K562 (cell line): ENCODE results near the gene EXOSC2. TPM values are rescaled to one million over a fixed set of nuclear protein-coding genes. Genes with fewer than 3 reads are reported as not detected.

Experiments
- DPF2 ChIP-seq: fragments of 450-650 bp; IDR thresholded peaks from 2 replicates; pipeline ENCODE4 v1.6.1; 2016
- FOXK1 ChIP-seq: sonication (generic); formaldehyde crosslinking; IDR thresholded peaks from 2 replicates; pipeline ENCODE4 v1.8.0; 2022; ENCODE audit warnings: missing genetic modification reagents, mild to moderate bottlenecking, borderline replicate concordance
- GATA2 ChIP-seq: sonication (generic); formaldehyde crosslinking; IDR thresholded peaks from 2 replicates; pipeline ENCODE4 v1.4.0; 2020; ENCODE audit warnings: mild to moderate bottlenecking, missing genetic modification reagents
- NFE2 ChIP-seq: IDR thresholded peaks from 2 replicates; pipeline ENCODE4 v1.6.1; 2014; ENCODE audit warnings: antibody characterized with exemption, low read depth
- POLR2AphosphoS2 ChIP-seq: IDR thresholded peaks from 2 replicates; pipeline ENCODE4 v1.6.1; 2012; ENCODE audit warnings: low read length, improper control_type of control experiment
- POLR2B ChIP-seq: fragments of 450-650 bp; IDR thresholded peaks from 2 replicates; pipeline ENCODE4 v1.6.1; 2018; ENCODE audit warnings: low read depth; ENCODE audit not compliant: partially characterized antibody
- POLR2H ChIP-seq: IDR thresholded peaks from 2 replicates; pipeline ENCODE4 v1.6.1; 2016; ENCODE audit warnings: missing genetic modification characterization, low read depth, mild to moderate bottlenecking, control low read depth, missing compliant biosample characterization, moderate library complexity
- RBFOX2 ChIP-seq: fragments of 200-400 bp; formaldehyde crosslinking; IDR thresholded peaks from 2 replicates; pipeline ENCODE4 v1.6.1; 2017; ENCODE audit warnings: low read depth, mild to moderate bottlenecking, low read length, moderate library complexity
- SIN3A ChIP-seq, 2 experiments: fragments of 150-350 bp in 1 of 2; IDR thresholded peaks; 2 replicates each; pipeline ENCODE4 v1.6.1; 2011 to 2016; ENCODE audit warnings: borderline replicate concordance in 2 of 2, low read depth in 2 of 2, low read length in 2 of 2, mild to moderate bottlenecking in 2 of 2, moderate library complexity in 2 of 2; ENCODE audit not compliant: control insufficient read depth in 1 of 2
- ZBTB17 ChIP-seq: fragments of 450-650 bp; formaldehyde crosslinking; IDR thresholded peaks from 2 replicates; pipeline ENCODE4 v1.4.0; 2020; ENCODE audit warnings: mild to moderate bottlenecking
- ZNF583 ChIP-seq: fragments of 250-450 bp; sonication (Bioruptor Pico); IDR thresholded peaks from 2 replicates; pipeline ENCODE4 v1.4.0; 2020
- polyA plus RNA-seq, 8 experiments: library from polyadenylated mRNA; depleted of rRNA in 4 of 8; stranded (reverse) in 5 of 8; unstranded in 3 of 8; fragments of >200 nt; fragmentation: Nextera tagmentation in 2 of 8; fragmentation: Illumina TruSeq in 1 of 8; extraction: Ambion mirVana in 2 of 8; extraction: Trizol in 1 of 8; gene quantifications; 2 replicates each; pipeline versions ENCODE4 v1.2.1 to v1.2.3, GENCODE V29; 2011 to 2014; ENCODE audit warnings: inconsistent platforms in 1 of 8, missing spikeins in 1 of 8
- total RNA-seq, 7 experiments: library from RNA; depleted of rRNA in 6 of 7; stranded (reverse); fragments of >200 nt in 6 of 7; fragmentation: Illumina TruSeq in 2 of 7; extraction: Trizol in 2 of 7; gene quantifications; 2 replicates each; pipeline versions ENCODE4 v1.2.1 to v1.2.3, GENCODE V29; 2011 to 2021; ENCODE audit warnings: low replicate concordance in 1 of 7
- TF ChIP-seq, protein P1 (sequence below), 2 experiments: fragments of 450-650 bp; IDR thresholded peaks; 2 replicates each; pipeline ENCODE4 v1.6.1; 2016; ENCODE audit warnings: mild to moderate bottlenecking in 2 of 2, borderline replicate concordance in 1 of 2, low read depth in 1 of 2, moderate library complexity in 1 of 2
- TF ChIP-seq, protein P2 (sequence below), 2 experiments: fragments of 450-650 bp; IDR thresholded peaks; 2 replicates each; pipeline ENCODE4 v1.6.1; 2016
- TF ChIP-seq, protein P3 (sequence below): IDR thresholded peaks from 2 replicates; pipeline ENCODE4 v1.6.1; 2016; ENCODE audit warnings: missing genetic modification characterization, missing compliant biosample characterization

EXOSC2 gene
- total and polyA plus RNA-seq, 9 of the 15 experiments (the other 6 are each of a cell fraction or from before 2014, with no cell fraction given) = 46.0 to 101 (median 77.6) TPM

DNA sequence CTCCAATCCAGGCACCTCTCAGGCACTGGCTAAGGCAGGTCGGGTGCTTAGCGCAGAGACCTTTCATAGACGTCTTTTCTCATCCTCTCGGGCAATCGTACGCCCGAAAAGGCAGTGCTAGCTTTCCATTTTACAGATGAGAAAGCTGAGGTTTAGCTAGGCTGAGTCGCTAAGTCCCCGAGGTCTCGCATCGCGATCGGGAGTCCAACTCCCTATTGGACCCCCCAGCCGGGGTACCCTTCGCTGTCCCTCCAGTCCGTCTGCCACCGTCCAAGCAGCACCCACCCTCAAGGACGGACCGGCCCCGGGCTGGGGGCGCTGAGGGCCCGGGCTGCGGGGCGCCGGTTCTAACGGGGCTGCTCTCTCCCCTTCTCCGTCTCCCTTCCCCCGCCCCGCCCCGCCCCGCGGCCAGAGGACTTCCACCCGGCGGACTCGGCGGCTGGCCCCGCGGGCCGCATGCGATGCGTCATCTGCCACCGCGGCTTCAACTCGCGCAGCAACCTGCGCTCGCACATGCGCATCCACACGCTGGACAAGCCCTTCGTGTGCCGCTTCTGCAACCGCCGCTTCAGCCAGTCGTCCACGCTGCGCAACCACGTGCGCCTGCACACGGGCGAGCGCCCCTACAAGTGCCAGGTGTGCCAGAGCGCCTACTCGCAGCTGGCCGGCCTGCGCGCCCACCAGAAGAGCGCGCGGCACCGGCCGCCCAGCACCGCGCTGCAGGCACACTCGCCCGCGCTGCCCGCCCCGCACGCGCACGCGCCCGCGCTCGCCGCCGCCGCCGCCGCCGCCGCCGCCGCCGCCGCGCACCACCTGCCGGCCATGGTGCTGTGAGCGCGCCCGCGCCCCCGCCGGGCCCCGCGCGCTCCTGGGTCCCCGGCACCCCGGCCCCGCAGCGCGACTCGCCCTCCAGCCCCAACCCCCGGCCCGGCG, 12.5 kb upstream of the EXOSC2 start (continued):
- TF ChIP-seq FOXK1 (no peak), SIN3A (IDR thresholded peaks at IDR 0.05; ENCODE audit: borderline replicate concordance in 2 of 2, control insufficient read depth in 1 of 2, low read depth in 2 of 2, low read length in 2 of 2) (no peak), DPF2 (no peak), NFE2 (peak; percentile 1; the same call in 1 of the 2 replicates), RBFOX2 (peak; percentile 68; the same call in 1 of the 2 replicates), ZBTB17 (0 out of 2 replicates have a peak, but pooled peaks have one; percentile 54), ZNF583 (CRISPR knock-in tag) (0 out of 2 replicates have a peak, but pooled peaks have one; percentile 65), POLR2B (peak; percentile 66), GATA2 (no peak), POLR2H (tag) (no peak), POLR2AphosphoS2 (no peak)
- TF ChIP-seq, protein P1, sequence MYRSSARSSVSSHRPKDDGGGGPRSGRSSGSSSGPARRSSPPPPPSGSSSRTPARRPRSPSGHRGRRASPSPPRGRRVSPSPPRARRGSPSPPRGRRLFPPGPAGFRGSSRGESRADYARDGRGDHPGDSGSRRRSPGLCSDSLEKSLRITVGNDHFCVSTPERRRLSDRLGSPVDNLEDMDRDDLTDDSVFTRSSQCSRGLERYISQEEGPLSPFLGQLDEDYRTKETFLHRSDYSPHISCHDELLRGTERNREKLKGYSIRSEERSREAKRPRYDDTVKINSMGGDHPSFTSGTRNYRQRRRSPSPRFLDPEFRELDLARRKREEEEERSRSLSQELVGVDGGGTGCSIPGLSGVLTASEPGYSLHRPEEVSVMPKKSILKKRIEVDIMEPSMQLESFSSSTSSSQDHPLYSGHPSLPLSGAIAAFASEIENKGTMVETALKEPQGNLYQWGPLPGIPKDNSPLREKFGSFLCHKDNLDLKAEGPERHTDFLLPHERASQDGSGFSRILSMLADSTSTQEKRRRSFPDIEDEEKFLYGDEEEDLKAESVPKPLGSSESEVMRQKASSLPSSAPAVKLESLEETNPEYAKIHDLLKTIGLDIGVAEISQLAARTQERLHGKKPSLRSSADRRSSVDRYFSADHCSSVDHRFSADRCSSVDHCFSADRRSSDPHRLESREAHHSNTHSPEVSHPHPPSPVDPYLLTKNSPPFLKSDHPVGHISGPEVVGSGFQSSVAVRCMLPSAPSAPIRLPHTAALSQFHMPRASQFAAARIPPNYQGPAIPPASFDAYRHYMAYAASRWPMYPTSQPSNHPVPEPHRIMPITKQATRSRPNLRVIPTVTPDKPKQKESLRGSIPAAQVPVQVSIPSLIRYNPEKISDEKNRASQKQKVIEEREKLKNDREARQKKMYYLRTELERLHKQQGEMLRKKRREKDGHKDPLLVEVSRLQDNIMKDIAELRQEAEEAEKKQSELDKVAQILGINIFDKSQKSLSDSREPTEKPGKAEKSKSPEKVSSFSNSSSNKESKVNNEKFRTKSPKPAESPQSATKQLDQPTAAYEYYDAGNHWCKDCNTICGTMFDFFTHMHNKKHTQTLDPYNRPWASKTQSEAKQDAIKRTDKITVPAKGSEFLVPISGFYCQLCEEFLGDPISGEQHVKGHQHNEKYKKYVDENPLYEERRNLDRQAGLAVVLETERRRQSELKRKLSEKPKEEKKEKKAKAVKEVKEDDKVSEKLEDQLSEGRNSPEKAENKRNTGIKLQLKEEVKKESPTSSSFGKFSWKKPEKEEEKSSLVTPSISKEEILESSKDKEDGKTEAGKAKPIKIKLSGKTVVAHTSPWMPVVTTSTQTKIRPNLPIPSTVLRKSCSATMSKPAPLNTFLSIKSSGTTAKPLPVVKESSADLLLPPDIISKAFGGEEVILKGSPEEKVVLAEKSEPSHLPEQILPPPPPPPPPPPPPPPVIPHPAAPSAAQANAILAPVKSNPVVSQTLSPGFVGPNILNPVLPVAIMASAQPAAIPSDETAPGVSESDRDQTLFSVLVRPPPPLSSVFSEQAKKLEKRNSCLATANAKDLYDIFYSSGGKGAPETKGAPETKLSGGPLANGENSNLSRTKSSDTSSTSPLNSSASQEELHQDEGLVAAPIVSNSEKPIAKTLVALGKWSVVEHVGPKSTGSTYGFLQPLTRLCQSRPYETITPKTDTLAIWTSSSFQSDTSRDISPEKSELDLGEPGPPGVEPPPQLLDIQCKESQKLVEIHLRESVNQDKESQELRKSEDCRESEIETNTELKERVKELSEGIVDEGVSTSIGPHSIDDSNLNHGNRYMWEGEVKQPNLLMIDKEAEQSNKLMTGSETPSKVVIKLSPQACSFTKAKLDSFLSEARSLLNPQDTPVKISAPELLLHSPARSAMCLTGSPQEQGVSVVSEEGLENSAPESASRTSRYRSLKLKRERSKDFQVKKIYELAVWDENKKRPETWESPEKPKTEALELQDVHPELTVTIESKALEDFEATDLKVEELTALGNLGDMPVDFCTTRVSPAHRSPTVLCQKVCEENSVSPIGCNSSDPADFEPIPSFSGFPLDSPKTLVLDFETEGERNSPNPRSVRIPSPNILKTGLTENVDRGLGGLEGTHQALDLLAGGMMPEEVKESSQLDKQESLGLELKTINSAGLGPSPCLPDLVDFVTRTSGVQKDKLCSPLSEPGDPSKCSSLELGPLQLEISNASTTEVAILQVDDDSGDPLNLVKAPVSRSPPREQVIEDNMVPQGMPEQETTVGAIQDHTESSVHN (IDR thresholded peaks at IDR 0.05; ENCODE audit: borderline replicate concordance in 1 of 2, low read depth in 1 of 2) = no peak
- TF ChIP-seq, protein P2, sequence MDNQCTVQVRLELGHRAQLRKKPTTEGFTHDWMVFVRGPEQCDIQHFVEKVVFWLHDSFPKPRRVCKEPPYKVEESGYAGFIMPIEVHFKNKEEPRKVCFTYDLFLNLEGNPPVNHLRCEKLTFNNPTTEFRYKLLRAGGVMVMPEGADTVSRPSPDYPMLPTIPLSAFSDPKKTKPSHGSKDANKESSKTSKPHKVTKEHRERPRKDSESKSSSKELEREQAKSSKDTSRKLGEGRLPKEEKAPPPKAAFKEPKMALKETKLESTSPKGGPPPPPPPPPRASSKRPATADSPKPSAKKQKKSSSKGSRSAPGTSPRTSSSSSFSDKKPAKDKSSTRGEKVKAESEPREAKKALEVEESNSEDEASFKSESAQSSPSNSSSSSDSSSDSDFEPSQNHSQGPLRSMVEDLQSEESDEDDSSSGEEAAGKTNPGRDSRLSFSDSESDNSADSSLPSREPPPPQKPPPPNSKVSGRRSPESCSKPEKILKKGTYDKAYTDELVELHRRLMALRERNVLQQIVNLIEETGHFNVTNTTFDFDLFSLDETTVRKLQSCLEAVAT (IDR thresholded peaks at IDR 0.05) = no peak
- TF ChIP-seq, protein P3, sequence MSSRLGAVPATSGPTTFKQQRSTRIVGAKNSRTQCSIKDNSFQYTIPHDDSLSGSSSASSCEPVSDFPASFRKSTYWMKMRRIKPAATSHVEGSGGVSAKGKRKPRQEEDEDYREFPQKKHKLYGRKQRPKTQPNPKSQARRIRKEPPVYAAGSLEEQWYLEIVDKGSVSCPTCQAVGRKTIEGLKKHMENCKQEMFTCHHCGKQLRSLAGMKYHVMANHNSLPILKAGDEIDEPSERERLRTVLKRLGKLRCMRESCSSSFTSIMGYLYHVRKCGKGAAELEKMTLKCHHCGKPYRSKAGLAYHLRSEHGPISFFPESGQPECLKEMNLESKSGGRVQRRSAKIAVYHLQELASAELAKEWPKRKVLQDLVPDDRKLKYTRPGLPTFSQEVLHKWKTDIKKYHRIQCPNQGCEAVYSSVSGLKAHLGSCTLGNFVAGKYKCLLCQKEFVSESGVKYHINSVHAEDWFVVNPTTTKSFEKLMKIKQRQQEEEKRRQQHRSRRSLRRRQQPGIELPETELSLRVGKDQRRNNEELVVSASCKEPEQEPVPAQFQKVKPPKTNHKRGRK (tag) = no peak
